IPS-18c (cell line): ENCODE results near the gene TNFRSF6B.
"Not testable (repeated sequence)": the region's sequence is repeated elsewhere in the genome, so short reads cannot be mapped to it uniquely, and the experiment has no call there.

ENCODE experiments used
- H3K4me3 ChIP-seq: 2 replicates; pipeline ENCODE4 v1.7.0; 2013; ENCODE audit warnings: low read depth, mild to moderate bottlenecking, low read length, moderate library complexity; ENCODE audit not compliant: insufficient read depth
- H3K9me3 ChIP-seq: one replicate; pipeline ENCODE4 v1.6.1; 2013; ENCODE audit warnings: mild to moderate bottlenecking, low read length, moderate library complexity; ENCODE audit not compliant: control insufficient read depth, insufficient read depth

The TNFRSF6B gene

GRCh38 chr20:63696628-63697356, at the start of gene TNFRSF6B:
Gene TNFRSF6B, plus strand, starts transcription at chr20:63696652. Its CDS starts 116 bp downstream, at chr20:63696768.
- Histone ChIP-seq H3K4me3 (peak within 1 kb of the TSS; percentile 47), H3K9me3 (peaks cover 2% of the 10 kb centered on the region)

- Histone ChIP-seq H3K4me3 (no peak overlapping the region), H3K9me3 (no peaks in the 10 kb centered on the region)
Measured at GRCh38 chr20:63648190-63648589, 48.3 kb upstream of the TNFRSF6B start.

GRCh38 chr20:63648895-63649589, 47.4 kb upstream of the TNFRSF6B start:
- Histone ChIP-seq H3K4me3 (no peak overlapping the region), H3K9me3 (no peaks in the 10 kb centered on the region)

- H3K4me3 ChIP-seq, H3K9me3 ChIP-seq: not testable (repeated sequence)
Measured at GRCh38 chr20:63650486-63650885, 46.0 kb upstream of the TNFRSF6B start.

GRCh38 chr20:63651942-63652191, 44.6 kb upstream of the TNFRSF6B start:
- Histone ChIP-seq H3K4me3 (peak overlapping the region; percentile 60), H3K9me3 (no peaks in the 10 kb centered on the region)

- Histone ChIP-seq H3K4me3 (peak overlapping the region; percentile 60), H3K9me3 (no peaks in the 10 kb centered on the region)
Measured at GRCh38 chr20:63652192-63652980, 44.1 kb upstream of the TNFRSF6B start.

GRCh38 chr20:63653041-63653973, 43.1 kb upstream of the TNFRSF6B start, which contains the start of gene STMN3:
Gene STMN3, minus strand, starts transcription at chr20:63653424. Its CDS starts 79 bp downstream, at chr20:63653345.
- peak within 1 kb of the TSS; percentile 77 for H3K4me3 ChIP-seq
- H3K9me3 ChIP-seq = no peaks in the 10 kb centered on the region

- no peaks in the 10 kb centered on the region for H3K9me3 ChIP-seq
- peak overlapping the region; percentile 77 for H3K4me3 ChIP-seq
Measured at GRCh38 chr20:63653974-63654668, 42.3 kb upstream of the TNFRSF6B start.

- Histone ChIP-seq H3K9me3 (no peaks in the 10 kb centered on the region), H3K4me3 (no peak overlapping the region)
Measured at GRCh38 chr20:63655249-63655648, 41.2 kb upstream of the TNFRSF6B start.

GRCh38 chr20:63656451-63656850, 40.0 kb upstream of the TNFRSF6B start:
- H3K9me3 ChIP-seq = no peaks in the 10 kb centered on the region
- no peak overlapping the region for H3K4me3 ChIP-seq

- H3K4me3 ChIP-seq = peak overlapping the region; percentile 100
Measured at GRCh38 chr20:63657260-63657936, 39.1 kb upstream of the TNFRSF6B start.

GRCh38 chr20:63657937-63658748, 38.3 kb upstream of the TNFRSF6B start, which contains the start of gene RTEL1:
Gene RTEL1, plus strand, starts transcription at chr20:63658312. Its CDS starts 1,091 bp downstream, at chr20:63659403.
- Histone ChIP-seq H3K9me3 (no peaks in the 10 kb centered on the region), H3K4me3 (peak within 1 kb of the TSS; percentile 100)

More at GRCh38 chr20:63657260-63657936, 39.1 kb upstream of the TNFRSF6B start:
- no peaks in the 10 kb centered on the region for H3K9me3 ChIP-seq

- H3K9me3 ChIP-seq = no peaks in the 10 kb centered on the region
- H3K4me3 ChIP-seq = peak overlapping the region; percentile 100
Measured at GRCh38 chr20:63658749-63659187, 37.7 kb upstream of the TNFRSF6B start.

- Histone ChIP-seq H3K4me3 (peak overlapping the region; percentile 100), H3K9me3 (no peaks in the 10 kb centered on the region)
Measured at GRCh38 chr20:63659370-63659769, 37.1 kb upstream of the TNFRSF6B start.

GRCh38 chr20:63660174-63660573, 36.3 kb upstream of the TNFRSF6B start:
- H3K4me3 ChIP-seq, H3K9me3 ChIP-seq: not testable (repeated sequence)
